Measurements from ENCODE around the gene ENAH.
"Not testable (repeated sequence)": the region's sequence is repeated elsewhere in the genome, so short reads cannot be mapped to it uniquely, and the experiment has no call there.

Gene ENAH

GRCh38 chr1:225520587-225521227 is 132.2 kb downstream of the ENAH start:
- DNase-seq = no peak

GRCh38 chr1:225519166-225519863 is 133.6 kb downstream of the ENAH start:
- DNase-seq = no peak

- peak; percentile 34 for DNase-seq
Measured at GRCh38 chr1:225517697-225518096, 135.2 kb downstream of the ENAH start.

GRCh38 chr1:225517221-225517620 is 135.7 kb downstream of the ENAH start:
- no peak for DNase-seq

- DNase-seq = no peak
Measured at GRCh38 chr1:225514671-225515081, 138.2 kb downstream of the ENAH start.

GRCh38 chr1:225513576-225513975 is 139.3 kb downstream of the ENAH start:
- DNase-seq = not testable (repeated sequence)

GRCh38 chr1:225511828-225512381 is 141.0 kb downstream of the ENAH start:
- no peak for DNase-seq

GRCh38 chr1:225510740-225511139 is 142.2 kb downstream of the ENAH start:
- not testable (repeated sequence) for DNase-seq

- DNase-seq = no peak
Measured at GRCh38 chr1:225509770-225510169, 143.2 kb downstream of the ENAH start.

GRCh38 chr1:225509376-225509707 is 143.6 kb downstream of the ENAH start:
- no peak for DNase-seq

- DNase-seq = peak; percentile 67
Measured at GRCh38 chr1:225508538-225509375, 144.2 kb downstream of the ENAH start.

GRCh38 chr1:225506727-225507126 is 146.2 kb downstream of the ENAH start:
- DNase-seq = no peak

GRCh38 chr1:225504776-225505175 is 148.1 kb downstream of the ENAH start:
- DNase-seq = no peak

GRCh38 chr1:225500624-225501192 is 152.2 kb downstream of the ENAH start:
- DNase-seq = no peak

GRCh38 chr1:225498549-225499136 is 154.3 kb downstream of the ENAH start:
- no peak for DNase-seq

- no peak for DNase-seq
Measured at GRCh38 chr1:225494789-225495359, 158.0 kb downstream of the ENAH start.

- no peak for DNase-seq
Measured at GRCh38 chr1:225493591-225494246, 159.2 kb downstream of the ENAH start.

- DNase-seq = no peak
Measured at GRCh38 chr1:225488676-225489075, 164.2 kb downstream of the ENAH start.

GRCh38 chr1:225486856-225487255 is 166.1 kb downstream of the ENAH start:
- no peak for DNase-seq

GRCh38 chr1:225485991-225486530 is 166.9 kb downstream of the ENAH start:
- DNase-seq = no peak

GRCh38 chr1:225485226-225485625 is 167.7 kb downstream of the ENAH start:
- DNase-seq = no peak
